GM12865 (cell line): ENCODE data around the gene FHIP2A.
"Not testable (repeated sequence)": the region's sequence is repeated elsewhere in the genome, so short reads cannot be mapped to it uniquely, and the experiment has no call there.

ENCODE experiments used
- DNase-seq: peaks from one replicate; pipeline ENCODE4 v3.0.0; 2010; ENCODE audit warnings: low read depth
- H3K4me3 ChIP-seq: 2 replicates; pipeline ENCODE4 v1.5.1; 2011; ENCODE audit warnings: mild to moderate bottlenecking, low read depth, low read length, control low read depth
- TF ChIP-seq, protein P1 (sequence below): IDR thresholded peaks from 2 replicates; pipeline ENCODE4 v1.5.1; 2011; ENCODE audit warnings: low read length, control low read depth, low read depth, inconsistent platforms; ENCODE audit not compliant: insufficient read depth; ENCODE audit errors: missing control alignments

The FHIP2A gene

DNA sequence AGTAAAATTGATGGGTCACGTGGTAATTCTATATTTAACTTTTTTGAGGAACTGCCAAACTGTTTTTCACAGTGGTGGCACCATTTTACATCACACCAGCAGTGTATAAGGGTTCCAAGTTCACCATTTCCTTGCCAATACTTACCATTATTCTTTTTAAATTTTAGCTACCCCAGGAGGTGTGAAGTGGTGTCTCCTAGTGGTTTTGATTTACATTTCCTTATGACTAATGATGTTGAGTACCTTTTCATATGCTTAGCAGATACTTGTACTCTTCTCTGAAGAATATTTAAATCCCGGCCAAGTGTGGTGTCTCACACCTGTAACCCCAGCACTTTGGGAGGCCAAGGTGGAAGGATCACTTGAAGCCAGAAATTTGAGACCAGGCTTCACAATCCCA lies 28.5 kb downstream of the FHIP2A start:
- no peak for DNase-seq
- TF ChIP-seq, protein P1, sequence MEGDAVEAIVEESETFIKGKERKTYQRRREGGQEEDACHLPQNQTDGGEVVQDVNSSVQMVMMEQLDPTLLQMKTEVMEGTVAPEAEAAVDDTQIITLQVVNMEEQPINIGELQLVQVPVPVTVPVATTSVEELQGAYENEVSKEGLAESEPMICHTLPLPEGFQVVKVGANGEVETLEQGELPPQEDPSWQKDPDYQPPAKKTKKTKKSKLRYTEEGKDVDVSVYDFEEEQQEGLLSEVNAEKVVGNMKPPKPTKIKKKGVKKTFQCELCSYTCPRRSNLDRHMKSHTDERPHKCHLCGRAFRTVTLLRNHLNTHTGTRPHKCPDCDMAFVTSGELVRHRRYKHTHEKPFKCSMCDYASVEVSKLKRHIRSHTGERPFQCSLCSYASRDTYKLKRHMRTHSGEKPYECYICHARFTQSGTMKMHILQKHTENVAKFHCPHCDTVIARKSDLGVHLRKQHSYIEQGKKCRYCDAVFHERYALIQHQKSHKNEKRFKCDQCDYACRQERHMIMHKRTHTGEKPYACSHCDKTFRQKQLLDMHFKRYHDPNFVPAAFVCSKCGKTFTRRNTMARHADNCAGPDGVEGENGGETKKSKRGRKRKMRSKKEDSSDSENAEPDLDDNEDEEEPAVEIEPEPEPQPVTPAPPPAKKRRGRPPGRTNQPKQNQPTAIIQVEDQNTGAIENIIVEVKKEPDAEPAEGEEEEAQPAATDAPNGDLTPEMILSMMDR: no peak
- no peak overlapping the region for H3K4me3 ChIP-seq

DNA sequence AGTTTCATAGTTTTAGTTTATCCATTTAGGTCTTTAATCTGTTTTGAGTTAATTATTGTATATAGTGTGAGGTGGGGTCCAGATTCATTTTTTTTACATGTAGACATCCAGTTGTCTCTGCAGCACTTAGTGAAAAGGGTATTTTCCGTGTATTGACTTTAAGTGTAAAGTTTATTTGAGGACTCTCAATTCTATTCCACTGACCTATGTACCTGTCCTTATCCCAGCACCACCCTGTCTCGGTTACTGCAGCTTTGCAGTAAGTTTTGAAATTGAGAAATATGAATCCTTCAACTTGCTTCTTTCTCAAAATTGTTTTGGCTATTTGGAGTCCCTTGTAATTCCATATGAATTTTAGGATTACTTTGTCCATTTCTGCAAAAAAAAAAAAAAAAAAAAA lies 29.8 kb downstream of the FHIP2A start:
- H3K4me3 ChIP-seq: no peak overlapping the region
- TF ChIP-seq, protein P1: no peak
- DNase-seq: no peak

DNA sequence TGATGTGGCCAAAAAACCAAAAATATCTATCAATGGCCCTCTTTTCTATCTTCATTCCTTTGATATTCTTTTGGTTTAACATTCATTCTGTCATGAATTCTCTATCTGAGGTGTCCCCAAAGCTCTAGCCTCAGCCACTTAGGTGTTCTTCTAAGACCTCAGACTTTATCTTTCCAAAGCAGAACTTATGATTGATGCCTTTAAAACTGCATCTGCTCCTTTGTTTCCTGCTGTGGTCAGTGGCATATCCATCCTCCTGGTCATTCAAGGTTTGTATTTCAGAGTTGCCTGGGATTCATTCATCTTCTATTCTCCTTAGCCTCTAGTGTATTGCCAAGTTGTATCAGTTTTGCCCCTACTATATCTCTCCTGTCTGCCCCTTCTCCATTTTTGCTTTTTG lies 30.6 kb downstream of the FHIP2A start:
- no peak overlapping the region for H3K4me3 ChIP-seq
- TF ChIP-seq, protein P1: no peak
- no peak for DNase-seq

DNA sequence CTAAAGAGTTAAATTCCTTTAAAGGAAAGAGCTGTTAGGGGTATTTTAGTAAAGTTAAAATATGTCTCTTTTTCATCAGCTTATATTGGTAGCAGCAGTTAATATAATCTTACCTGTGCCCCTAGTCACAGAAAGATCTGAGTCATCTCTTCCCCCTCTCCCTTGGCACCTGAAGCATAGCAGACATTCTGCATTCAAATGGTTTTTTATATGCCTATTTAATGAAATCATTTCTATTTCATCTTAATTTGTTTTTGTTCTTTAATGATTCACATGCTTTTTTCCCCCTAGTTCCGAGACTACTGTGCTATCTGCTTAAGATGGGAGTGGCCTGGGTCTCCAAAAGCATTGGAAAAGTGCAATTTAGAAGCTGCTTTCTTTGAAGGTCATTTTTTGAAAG lies 33.3 kb downstream of the FHIP2A start:
- no peak for DNase-seq
- no peak overlapping the region for H3K4me3 ChIP-seq
- TF ChIP-seq, protein P1: no peak

DNA sequence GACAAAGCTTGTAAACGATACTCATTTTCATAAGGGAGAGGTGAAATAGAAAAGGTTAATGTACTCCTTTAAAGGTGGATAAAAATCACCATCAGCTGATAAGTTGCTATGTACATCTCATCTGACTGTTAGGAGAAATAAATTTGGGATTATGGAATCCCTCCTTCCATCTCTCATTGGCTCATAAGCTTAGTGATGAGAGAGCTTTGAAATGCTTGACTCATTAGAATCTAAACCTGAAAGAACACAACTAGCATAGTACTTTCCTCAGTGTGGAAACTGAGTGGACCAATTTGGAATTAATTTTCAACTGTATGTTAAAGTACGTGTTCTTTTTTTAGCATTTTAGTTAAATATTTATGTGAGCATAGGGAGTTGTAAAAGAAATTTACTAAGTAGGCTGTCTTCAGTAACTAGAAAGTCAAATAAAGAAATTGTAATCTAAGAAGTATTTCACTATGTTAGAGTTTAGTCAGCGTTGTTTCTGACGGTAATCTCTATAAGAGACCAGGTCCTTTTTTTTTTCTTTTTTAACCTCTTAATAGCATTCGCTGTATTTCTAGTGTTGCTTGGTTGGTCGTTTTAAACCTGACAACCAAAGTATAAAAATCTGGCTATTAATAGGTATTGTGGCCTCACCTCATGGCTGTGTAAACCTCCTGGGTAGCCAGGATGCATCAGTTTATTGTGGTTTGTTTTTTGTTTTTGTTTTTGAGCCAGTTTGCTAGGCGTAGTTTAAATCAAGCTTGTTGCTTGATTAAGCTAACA lies 34.4 kb downstream of the FHIP2A start:
- no peak for DNase-seq
- TF ChIP-seq, protein P1: no peak
- no peak overlapping the region for H3K4me3 ChIP-seq

DNA sequence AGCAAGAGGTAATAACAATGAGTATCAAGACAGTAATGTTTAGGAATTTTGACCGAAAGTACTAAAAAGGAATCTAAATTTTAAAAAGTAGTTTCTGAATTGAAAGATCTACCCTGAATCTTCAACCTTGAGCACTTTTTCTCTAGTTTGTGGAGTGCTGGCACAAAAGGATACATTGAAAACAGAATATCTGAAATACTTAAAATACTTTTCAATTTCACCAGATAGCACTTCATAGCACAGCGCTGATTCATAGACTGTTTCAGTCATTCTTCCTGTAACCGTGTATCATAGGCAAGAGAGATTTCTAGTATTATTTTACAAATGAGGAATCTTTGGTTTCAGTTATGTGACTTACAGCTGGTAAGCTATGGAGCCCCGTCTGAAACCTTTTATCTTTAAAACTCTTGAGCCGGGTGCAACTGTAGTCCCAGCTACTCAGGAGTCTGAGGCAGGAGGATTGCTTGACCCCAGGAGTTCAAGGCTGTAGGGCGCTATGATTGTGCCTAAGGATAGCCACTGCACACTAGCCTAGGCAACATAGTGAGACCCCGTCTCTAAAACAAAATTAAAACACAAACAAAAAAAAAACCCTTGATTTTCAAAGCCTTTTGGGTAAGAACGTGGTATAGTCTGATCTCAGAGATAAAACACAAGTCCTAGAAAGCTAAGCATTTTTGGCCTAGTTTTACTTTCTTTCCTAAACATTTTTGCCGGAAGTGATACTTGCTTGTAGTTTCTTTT lies 35.1 kb downstream of the FHIP2A start:
- DNase-seq: no peak
- TF ChIP-seq, protein P1: no peak
- H3K4me3 ChIP-seq: no peak overlapping the region

DNA sequence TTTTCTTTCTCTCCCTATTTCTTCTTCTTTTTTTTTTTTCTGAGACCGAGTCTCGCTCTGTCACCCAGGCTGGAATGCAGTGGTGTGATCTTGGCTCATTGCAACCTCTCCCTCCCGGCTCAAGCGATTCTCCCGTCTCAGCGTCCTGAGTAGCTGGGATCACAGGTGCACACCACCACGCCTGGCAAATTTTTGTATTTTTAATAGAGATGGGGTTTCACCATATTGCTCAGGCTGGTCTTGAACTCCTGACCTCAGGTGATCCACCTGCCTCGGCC lies 35.6 kb downstream of the FHIP2A start:
- not testable (repeated sequence) for H3K4me3 ChIP-seq, DNase-seq
